ENCODE measurements around the gene PET100.

PET100 gene

DNA sequence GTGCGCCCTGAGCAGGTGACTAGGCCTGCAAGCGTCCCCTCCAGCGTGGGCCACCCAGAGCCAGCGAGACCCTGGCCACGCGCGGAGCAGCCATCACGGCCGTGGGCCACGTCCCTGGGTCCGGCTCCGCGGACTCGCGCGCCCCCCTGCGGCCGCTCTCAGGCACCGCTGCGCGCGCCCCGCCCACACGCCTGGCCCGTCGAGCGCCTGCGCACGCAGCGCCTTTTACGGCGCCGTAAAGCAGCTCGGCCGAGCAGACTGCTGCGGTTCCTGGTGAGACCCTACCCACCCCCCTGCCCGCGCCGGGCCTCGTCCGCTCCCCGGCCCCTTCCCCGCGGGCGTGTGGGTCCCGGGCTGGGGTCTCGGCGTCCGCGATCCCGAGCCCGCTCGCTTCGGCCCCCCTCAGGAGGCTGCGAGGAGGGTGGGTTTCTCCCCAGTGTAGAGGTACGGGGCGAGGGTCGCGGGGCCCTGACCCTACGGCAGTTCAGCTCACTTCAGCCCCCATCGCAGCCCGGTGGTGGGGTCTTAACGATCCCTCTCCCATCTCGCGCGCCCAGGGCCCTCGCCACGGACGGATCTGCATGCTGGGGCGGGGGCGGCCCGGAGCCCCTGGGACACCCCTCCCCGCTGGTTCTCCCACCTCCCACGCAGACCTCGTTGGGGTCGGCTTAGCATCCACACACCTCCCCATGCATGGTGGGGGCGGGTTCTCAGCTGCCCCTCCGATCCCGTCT is 51.2 kb downstream of the PET100 start, which contains the start of gene TRAPPC5:
Gene TRAPPC5 (plus strand): TSS at position 228 of the 734 bp plus-strand sequence. CDS start 1,421 bp downstream, outside the sequence.
- ATAC-seq: peak; percentile 28 to 36

Measured in activated CD4-positive, CD25-positive, alpha-beta regulatory T cell treated with anti-CD3 and anti-CD28 coated beads, Interleukin-2, amount 50 U/mL, for 24 hours (primary cell).